Activated CD8-positive, alpha-beta memory T cell treated with anti-CD3 and anti-CD28 coated beads for 1 hour (primary cell): ENCODE data around the gene BACH1.
"Not testable (repeated sequence)": the region's sequence is repeated elsewhere in the genome, so short reads cannot be mapped to it uniquely, and the experiment has no call there.

Source experiments
- DNase-seq, 2 donors: peaks; one replicate each; pipeline ENCODE4 v3.0.0-alpha.2; 2020; ENCODE audit warnings: low read depth in 1 of 2; ENCODE audit errors: extremely low read depth in 1 of 2

BACH1 gene

DNA sequence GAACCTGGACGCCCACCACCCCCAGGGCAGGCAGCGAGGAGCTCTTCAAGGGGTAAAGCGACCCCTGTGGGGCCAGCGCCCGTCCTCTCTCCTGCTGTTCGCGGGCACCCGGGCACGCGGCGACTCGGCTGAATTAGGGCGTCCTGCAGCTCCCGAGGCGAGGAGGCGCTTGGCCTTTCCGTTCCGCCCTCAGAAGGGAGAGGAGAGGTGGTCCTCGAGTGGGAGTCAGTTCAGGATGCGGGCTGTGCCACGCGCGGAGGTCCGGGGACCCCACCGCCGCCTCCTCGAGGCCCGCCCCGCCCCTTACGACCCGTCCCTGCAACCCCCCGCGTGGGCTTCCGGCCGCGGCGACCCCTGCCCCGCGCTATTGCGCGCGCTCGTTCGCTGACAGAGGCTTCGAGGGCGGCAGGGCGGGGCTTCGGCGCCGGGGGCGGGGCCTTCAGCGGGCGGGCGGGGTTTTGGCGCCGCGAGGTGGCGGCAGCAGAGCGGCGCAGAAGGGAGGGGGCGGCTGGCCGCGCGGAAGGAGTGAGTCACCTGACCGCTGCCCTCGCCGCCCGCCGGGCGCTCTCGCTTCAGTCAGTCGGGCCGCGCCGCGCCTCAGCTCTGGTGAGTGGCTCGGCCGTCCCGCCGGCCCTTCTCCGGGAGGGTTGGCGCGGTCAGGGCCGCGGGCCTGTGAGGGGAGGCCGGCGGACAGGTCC lies at the start of gene BACH1:
Gene BACH1 (plus strand): TSS at position 575 of the 698 bp plus-strand sequence. CDS start 22,359 bp downstream, outside the sequence.
- DNase-seq, result peak; percentile 65 to 86

DNA sequence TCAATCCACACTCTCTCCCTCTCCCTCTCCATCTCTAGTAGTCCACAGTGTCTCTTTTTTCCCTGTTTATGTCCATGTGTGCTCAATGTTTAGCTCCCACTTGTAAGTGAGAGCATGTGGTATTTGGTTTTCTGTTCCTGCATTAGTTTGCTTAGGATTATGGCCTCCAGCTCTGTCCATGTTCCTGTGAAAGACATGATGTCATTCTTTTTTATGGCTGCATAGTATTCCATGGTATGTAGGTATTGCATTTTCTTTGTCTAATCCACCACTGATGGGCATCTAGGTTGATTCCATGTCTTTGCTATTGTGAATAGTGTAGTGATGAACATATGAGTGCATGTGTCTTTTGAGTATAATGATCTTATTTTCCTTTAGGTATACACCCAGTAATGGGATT lies 49.4 kb upstream of the BACH1 start:
- DNase-seq, result not testable (repeated sequence)

- no peak for DNase-seq
These were observed 48.1 kb upstream of the BACH1 start for GRCh38 chr21:29250636-29251035.

- not testable (repeated sequence) for DNase-seq
These were observed 44.9 kb upstream of the BACH1 start for GRCh38 chr21:29253861-29254260.

- no peak for DNase-seq
These were observed 44.2 kb upstream of the BACH1 start for GRCh38 chr21:29254550-29254949.

GRCh38 chr21:29256126-29256910 lies 42.4 kb upstream of the BACH1 start:
- no peak for DNase-seq

GRCh38 chr21:29257701-29258100 lies 41.0 kb upstream of the BACH1 start:
- no peak for DNase-seq

DNA sequence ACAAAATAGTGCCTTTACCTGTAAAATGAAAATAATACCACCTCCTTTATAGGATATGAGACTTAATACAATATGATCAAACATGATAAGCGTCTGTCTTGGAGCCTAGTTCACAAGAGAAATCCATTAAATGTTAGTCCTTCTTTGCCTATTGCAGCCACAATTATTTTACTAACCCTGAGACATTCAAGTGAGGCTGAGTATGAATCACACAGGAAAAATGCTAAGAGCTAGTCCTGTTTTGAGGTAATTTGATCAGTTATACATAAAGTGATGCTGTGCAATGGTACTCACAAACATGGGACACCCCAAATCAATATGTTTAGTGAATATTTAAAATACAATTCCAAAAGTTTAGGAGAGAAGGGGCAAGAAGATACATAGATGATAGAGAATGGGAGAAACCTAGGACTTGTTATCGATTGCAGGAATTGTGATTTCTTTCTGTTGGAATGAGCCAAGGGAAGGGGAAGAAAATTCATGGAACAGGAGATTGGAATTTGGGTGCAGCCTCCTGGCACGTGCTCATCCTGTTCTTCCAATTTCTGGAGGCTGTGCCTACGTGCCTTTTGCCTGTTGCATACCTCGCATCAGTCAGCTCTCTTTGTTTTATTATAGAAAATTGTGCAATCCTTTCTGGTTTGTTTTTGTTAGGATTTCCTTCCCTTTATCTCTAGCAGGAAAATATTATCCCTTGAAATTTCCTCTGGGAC lies 39.9 kb upstream of the BACH1 start:
- no peak for DNase-seq

DNA sequence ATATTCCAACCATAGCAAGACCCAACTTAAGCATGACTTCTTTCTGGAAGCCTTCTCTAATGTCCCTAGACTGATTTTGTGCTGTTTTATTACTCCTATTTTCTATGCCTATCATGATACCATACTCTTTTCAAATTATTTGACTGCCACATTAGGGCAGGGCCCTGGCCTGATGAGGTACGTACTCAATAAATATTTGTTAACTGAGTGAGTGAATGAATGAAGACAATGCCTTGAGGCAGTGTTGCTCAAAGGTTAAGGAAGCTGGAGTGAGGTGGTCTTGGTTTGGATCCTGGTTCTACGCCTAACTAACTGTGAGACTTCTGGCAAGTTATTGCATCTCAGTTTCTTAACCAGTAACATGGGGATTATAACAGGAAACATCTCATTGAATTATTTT lies 38.3 kb upstream of the BACH1 start:
- DNase-seq, result no peak

- no peak for DNase-seq
These were observed 36.9 kb upstream of the BACH1 start for GRCh38 chr21:29261555-29262540.

DNA sequence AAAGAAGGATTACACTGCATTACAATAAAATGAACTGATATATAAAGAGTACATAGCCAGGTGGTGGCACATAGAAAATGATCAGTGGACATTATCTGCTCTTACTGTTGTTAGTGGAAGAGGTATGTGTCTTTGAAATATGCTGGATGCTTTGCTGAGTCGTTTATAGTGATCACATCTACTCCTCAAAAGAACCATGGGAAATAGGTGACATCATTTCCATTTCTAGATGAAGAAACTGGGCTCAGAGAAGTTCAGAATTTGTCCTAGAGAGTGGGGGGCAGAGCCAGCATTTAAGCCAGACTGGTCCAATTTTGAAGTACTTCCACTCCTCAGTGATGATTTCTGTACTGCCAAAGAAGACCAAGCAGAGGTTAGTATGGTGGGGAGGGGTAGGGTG lies 34.0 kb upstream of the BACH1 start:
- no peak for DNase-seq

GRCh38 chr21:29265690-29266479 lies 32.8 kb upstream of the BACH1 start:
- DNase-seq, result no peak

DNA sequence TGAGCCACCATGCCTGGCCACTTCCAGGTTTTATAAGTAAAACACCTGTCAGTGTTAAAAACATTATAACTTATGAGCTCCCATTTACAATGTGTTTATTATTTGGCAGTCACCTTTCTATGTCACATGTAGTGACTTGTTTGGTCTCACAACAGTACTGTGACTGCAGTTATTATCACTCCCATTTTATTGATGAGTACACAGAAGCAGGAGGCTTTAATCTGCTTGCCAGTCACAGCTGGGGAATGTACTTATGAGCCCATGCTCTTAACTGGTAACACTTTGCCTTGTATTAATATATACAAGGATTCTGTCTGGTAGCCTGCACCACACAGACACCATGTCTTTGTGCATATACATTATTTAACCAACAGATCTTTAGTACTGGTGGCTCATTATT lies 31.1 kb upstream of the BACH1 start:
- DNase-seq, result no peak

DNA sequence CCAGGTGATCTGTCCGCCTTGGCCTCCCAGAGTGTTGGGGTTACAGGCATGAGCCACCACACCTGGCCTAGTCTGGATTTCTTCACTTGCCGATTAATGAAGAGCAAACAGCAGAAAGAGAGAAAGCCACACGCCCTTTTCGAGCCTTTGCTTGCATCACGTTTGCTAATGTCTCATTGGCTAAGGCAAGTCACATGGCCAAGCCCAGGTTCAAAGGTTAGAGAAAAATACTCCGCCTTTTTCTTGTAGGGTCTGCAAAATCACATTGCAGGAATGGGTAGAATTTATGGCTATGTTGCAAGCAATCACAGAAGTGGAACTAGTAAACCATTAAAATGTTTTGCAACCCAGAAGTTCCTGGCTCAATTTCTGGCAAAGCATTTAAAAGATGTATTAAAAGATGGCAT lies 26.8 kb upstream of the BACH1 start:
- DNase-seq, result no peak

DNA sequence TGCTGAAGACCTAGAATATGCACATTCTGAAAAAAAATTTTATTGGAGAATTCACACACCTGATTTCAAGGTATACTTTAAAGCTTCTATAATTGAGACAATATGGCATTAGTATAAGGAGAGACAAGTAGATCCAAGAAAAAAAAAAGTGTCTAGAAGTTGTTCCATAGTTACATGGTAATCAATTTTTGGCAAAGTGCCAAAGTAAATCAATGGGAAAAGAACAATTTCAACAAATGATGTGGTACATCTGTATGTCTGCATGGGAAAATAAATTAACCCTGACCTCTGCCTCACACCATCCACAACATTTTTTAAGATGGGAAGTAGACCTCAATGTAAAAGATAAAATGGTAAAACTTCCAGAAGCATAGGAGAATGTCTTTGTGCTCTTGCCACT lies 21.3 kb upstream of the BACH1 start:
- no peak for DNase-seq

DNA sequence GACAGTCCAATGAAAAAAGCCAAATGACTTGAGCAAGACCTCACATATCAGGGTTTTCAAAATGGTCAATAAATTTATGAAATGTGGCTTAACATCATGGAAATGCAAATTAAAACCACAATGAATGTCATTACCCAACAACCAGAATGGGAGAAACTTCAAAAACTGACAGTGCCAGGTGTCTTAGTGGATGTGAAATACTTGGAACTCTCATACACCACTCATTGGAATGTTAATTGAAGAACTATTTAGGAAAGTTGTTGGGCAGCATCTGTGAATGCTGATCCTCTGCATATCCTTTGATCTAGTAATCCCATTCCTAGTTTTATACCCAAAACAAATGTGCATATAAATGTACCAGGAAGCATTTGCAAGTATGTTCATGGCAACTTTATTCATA lies 19.2 kb upstream of the BACH1 start:
- no peak for DNase-seq

DNA sequence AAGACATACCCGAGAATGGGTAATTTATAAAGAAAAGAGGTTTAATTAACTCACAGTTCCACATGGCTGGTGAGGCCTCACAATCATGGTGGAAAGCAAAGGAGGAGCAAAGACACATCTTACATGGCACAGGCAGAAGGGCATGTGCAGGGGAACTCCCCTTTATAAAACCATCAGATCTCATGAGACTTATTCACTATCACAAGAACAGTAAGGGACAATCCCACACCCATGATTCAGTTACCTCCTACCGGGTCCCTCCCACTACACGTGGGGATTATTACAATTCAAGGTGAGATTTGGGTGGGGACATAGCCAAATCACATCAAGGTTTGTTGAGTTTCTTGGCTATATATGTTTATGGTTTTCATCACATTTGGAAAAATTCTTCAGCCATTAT lies 16.9 kb upstream of the BACH1 start:
- not testable (repeated sequence) for DNase-seq

- DNase-seq, result no peak
These were observed 11.3 kb upstream of the BACH1 start for GRCh38 chr21:29287383-29287782.

GRCh38 chr21:29288239-29288638 lies 10.5 kb upstream of the BACH1 start:
- no peak for DNase-seq

GRCh38 chr21:29289317-29289716 lies 9.4 kb upstream of the BACH1 start:
- no peak for DNase-seq
